ENCODE measurements around the gene LARGE1. TPM values are rescaled to one million over a fixed set of nuclear protein-coding genes. Genes with fewer than 3 reads are reported as not detected.

Gene LARGE1
- polyA plus RNA-seq, 3 donors from 2014 or later: 0.04 to 0.29 TPM; not detected in 1

GRCh38 chr22:33650244-33650643, 270.0 kb downstream of the LARGE1 start:
- Mint-ChIP-seq H3K9me3 (peaks cover 13 to 23% (median 17%) of the 10 kb centered on the region in 6 donors), H3K36me3 (peaks cover 3 to 8% (median 5%) of the 10 kb centered on the region in 3 donors), H3K27me3 (ENCODE audit: low read depth in 3 of 3) (peaks cover 1 to 5% (median 3%) of the 10 kb centered on the region in 3 donors), H3K4me3 (no peak overlapping the region), H3K4me1 (no peaks in the 10 kb centered on the region), H3K27ac (no peak overlapping the region)
- no peak for DNase-seq

DNA sequence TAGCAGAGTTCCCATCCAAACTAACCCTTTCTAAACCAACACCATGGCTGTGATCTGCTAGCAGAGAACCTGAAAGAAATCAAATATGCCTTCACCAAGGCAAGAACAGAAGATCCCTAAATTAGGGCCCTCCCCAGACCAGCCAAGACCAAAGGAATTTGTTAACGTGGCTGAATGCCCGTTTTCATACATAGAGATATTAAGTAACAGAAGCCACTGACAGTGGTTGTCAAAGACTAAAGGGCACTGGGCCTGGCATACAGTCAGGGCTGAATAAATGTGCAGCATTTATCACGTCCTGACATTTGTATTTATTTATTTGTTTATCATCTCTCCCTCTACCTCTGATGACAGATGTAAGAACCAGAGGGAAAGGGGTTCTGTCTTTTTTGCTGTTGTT, 271.8 kb downstream of the LARGE1 start:
- Mint-ChIP-seq H3K27ac (no peak overlapping the region), H3K4me3 (no peak overlapping the region), H3K36me3 (peaks cover 3 to 8% (median 5%) of the 10 kb centered on the region in 3 donors), H3K4me1 (no peaks in the 10 kb centered on the region), H3K9me3 (peaks cover 12 to 27% (median 21%) of the 10 kb centered on the region in 6 donors), H3K27me3 (ENCODE audit: low read depth in 3 of 3) (peaks cover 2% of the 10 kb centered on the region in 3 donors)
- no peak for DNase-seq

- peaks cover 11 to 43% (median 29%) of the 10 kb centered on the region in 6 donors for H3K9me3 Mint-ChIP-seq
- H3K27me3 Mint-ChIP-seq (ENCODE audit: low read depth in 3 of 3): peaks cover 0 to 3% (median 1%) of the 10 kb centered on the region in 3 donors
- no peak for DNase-seq
- H3K4me1 Mint-ChIP-seq: no peaks in the 10 kb centered on the region
- H3K36me3 Mint-ChIP-seq: peaks cover 0 to 4% (median 3%) of the 10 kb centered on the region in 3 donors
- H3K4me3 Mint-ChIP-seq: no peak overlapping the region
- no peak overlapping the region for H3K27ac Mint-ChIP-seq
Measured at GRCh38 chr22:33640900-33641299, 279.4 kb downstream of the LARGE1 start.

DNA sequence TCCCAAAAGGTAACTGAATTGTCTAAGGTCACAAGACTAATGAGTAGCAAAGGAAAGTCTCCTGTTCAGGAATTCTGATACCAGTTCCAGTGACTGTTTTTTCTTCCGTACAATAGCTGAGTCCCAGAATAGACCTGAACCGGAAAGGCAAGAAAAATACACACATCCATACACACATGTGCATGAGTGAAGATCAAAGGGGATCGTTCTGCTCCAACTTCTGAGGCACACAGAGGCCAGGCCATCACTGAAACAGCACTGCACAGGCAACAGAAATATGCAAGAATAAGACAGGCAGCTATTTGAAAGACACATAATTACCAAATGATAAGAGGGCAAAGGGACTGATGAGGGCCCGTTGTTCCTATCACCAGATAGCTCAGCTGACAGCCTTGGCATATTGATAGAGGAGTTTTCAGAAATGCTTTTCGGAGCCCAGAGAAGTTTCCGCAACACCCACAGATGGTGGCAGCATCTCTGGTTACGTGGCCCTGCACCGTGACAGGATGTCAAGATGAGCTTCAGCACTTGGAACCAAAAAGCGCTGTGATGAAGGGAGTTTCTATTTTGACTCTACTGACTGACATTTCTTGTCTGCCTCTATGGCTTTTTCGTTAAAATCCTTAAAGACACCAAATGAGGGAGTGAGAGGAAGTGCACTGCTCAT, 280.6 kb downstream of the LARGE1 start:
- Mint-ChIP-seq H3K4me3 (no peak overlapping the region), H3K27me3 (ENCODE audit: low read depth in 3 of 3) (peaks cover 0 to 3% (median 1%) of the 10 kb centered on the region in 3 donors), H3K36me3 (peaks cover 0 to 4% (median 3%) of the 10 kb centered on the region in 3 donors), H3K27ac (no peak overlapping the region), H3K9me3 (peaks cover 11 to 32% (median 23%) of the 10 kb centered on the region in 6 donors), H3K4me1 (no peaks in the 10 kb centered on the region)
- DNase-seq: no peak

GRCh38 chr22:33635766-33636165, 284.5 kb downstream of the LARGE1 start:
- H3K4me3 Mint-ChIP-seq: no peak overlapping the region
- peaks cover 3 to 7% (median 7%) of the 10 kb centered on the region in 3 donors for H3K36me3 Mint-ChIP-seq
- DNase-seq: no peak
- no peak overlapping the region for H3K27ac Mint-ChIP-seq
- peaks cover 0 to 3% (median 2%) of the 10 kb centered on the region in 3 donors for H3K27me3 Mint-ChIP-seq (ENCODE audit: low read depth in 3 of 3)
- H3K9me3 Mint-ChIP-seq: peaks cover 5 to 32% (median 19%) of the 10 kb centered on the region in 6 donors
- H3K4me1 Mint-ChIP-seq: no peaks in the 10 kb centered on the region

DNA sequence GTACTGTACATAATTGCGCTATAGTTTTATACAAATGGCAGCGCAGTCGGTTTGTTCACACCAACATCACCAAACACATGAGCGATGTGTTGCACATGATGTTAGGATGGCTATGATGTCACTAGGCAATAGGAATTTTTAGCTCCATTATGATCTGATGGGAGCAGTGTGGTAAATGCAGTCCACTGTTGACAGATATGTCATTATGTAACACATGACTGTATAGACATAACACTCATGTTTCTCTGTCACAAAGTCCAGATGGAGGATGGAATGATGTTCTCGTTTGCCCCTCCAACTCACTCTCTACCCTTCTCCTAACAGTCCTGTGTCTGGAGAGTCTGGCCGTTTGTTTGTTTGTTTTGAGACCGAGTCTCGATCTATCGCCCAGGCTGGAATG, 288.5 kb downstream of the LARGE1 start:
- Mint-ChIP-seq H3K36me3 (peaks cover 0 to 9% (median 7%) of the 10 kb centered on the region in 3 donors), H3K9me3 (peaks cover 5 to 25% (median 13%) of the 10 kb centered on the region in 6 donors), H3K4me1 (no peaks in the 10 kb centered on the region), H3K4me3 (no peak overlapping the region), H3K27me3 (ENCODE audit: low read depth in 3 of 3) (peaks cover 1 to 3% (median 2%) of the 10 kb centered on the region in 3 donors), H3K27ac (no peak overlapping the region)
- DNase-seq: no peak

DNA sequence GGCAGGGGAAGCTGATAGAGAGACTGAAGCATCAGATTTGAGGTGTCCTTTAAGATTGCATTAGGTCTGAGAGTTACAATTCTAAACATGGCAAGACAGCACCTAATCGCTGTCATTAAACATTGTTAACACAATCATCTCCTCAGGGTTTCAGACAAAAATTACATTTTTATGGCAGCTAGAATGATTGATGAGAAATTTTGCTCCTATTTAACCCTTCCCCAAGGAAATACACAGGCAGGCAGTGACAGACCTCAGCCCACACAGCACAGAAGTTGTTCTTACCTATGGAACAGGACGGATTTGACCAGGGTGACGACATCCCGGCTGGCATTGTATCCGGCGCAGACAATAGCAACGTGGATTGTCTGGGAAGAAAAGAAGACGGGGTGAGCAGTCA, 294.3 kb downstream of the LARGE1 start:
- H3K36me3 Mint-ChIP-seq: peaks cover 0 to 13% (median 0%) of the 10 kb centered on the region in 3 donors
- DNase-seq: no peak
- no peak overlapping the region for H3K27ac Mint-ChIP-seq
- H3K27me3 Mint-ChIP-seq (ENCODE audit: low read depth in 3 of 3): peaks cover 0 to 4% (median 1%) of the 10 kb centered on the region in 3 donors
- H3K4me3 Mint-ChIP-seq: no peak overlapping the region
- peaks cover 2 to 16% (median 6%) of the 10 kb centered on the region in 6 donors for H3K9me3 Mint-ChIP-seq
- no peaks in the 10 kb centered on the region for H3K4me1 Mint-ChIP-seq

DNA sequence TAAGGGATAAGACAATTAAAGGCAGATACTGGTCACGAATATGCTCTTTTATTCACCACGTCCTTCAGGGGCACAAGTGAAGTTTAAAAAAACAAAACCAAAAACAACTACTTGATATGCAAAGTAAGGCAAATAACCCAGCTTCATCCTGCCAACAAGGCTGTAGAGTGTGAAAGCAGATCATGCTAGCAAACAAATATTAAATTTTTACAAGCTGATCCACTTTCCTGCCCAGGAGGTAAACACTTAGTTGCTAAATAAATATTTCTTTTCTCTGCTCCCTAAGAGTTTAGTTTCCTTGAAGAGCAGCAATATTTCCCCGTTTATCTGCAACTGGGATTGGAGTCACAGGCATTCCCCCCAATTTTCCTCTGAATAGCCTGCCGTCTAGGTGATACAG, 300.2 kb downstream of the LARGE1 start:
- Mint-ChIP-seq H3K4me1 (no peaks in the 10 kb centered on the region), H3K36me3 (peaks cover 0 to 7% (median 0%) of the 10 kb centered on the region in 3 donors), H3K9me3 (peaks cover 0 to 6% (median under 1%) of the 10 kb centered on the region in 6 donors), H3K27me3 (ENCODE audit: low read depth in 3 of 3) (peaks cover 0 to 6% (median 2%) of the 10 kb centered on the region in 3 donors), H3K27ac (no peak overlapping the region), H3K4me3 (no peak overlapping the region)
- no peak for DNase-seq

DNA sequence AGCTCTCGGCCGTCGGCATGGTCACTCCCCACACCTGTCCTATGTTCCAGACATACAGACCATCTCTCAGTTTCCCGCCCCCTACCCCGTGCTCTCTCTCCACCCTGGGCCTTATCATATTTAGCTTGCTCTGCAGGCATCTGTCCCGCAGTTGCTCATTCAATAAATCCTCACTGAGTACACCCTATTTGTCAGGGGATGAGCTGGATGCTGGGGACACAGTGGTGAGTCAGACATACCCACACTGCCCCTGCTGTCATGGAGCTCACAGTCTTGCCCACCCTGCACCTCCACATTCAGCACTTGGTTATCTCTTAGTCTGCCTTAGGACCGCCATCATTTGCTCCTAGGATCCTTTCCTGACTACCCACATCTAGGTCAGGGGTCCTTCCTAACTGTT, 313.8 kb downstream of the LARGE1 start:
- Mint-ChIP-seq H3K4me1 (no peaks in the 10 kb centered on the region), H3K27me3 (ENCODE audit: low read depth in 3 of 3) (peaks cover 0 to 2% (median 0%) of the 10 kb centered on the region in 3 donors), H3K4me3 (no peak overlapping the region), H3K27ac (no peak overlapping the region), H3K9me3 (peaks cover 0 to 4% (median 1%) of the 10 kb centered on the region in 6 donors), H3K36me3 (peaks cover 0 to 3% (median 0%) of the 10 kb centered on the region in 3 donors)
- DNase-seq: no peak

GRCh38 chr22:33605666-33606065, 314.6 kb downstream of the LARGE1 start:
- no peak for DNase-seq
- Mint-ChIP-seq H3K36me3 (peaks cover 0 to 3% (median 0%) of the 10 kb centered on the region in 3 donors), H3K4me1 (no peaks in the 10 kb centered on the region), H3K4me3 (no peak overlapping the region), H3K27ac (no peak overlapping the region), H3K27me3 (ENCODE audit: low read depth in 3 of 3) (peaks cover 0 to 2% (median 2%) of the 10 kb centered on the region in 3 donors), H3K9me3 (peaks cover 0 to 5% (median 1%) of the 10 kb centered on the region in 6 donors)

DNA sequence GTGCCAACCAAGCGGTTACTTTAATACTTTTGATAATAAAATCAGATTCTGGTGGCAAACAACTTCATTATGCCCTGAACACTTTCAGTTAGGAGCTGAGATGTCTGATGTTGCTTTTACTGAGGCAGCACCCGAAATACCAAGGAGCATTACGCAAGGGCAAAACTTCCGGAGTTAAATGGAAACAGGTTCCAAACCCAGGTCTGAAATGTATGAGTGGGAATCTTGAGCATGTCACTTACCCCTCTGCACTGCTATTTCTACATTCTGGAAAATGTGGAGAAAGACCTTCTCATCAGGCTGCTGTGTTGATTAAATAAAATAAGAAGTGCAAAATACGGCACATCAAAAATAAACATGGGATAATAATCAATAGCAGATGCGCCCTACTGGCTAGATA, 315.1 kb downstream of the LARGE1 start:
- Mint-ChIP-seq H3K9me3 (peaks cover 0 to 3% (median 1%) of the 10 kb centered on the region in 6 donors), H3K27ac (no peak overlapping the region), H3K4me1 (no peaks in the 10 kb centered on the region), H3K4me3 (no peak overlapping the region), H3K27me3 (ENCODE audit: low read depth in 3 of 3) (peaks cover 0 to 2% (median 2%) of the 10 kb centered on the region in 3 donors), H3K36me3 (peaks cover 0 to 3% (median 0%) of the 10 kb centered on the region in 3 donors)
- no peak for DNase-seq

DNA sequence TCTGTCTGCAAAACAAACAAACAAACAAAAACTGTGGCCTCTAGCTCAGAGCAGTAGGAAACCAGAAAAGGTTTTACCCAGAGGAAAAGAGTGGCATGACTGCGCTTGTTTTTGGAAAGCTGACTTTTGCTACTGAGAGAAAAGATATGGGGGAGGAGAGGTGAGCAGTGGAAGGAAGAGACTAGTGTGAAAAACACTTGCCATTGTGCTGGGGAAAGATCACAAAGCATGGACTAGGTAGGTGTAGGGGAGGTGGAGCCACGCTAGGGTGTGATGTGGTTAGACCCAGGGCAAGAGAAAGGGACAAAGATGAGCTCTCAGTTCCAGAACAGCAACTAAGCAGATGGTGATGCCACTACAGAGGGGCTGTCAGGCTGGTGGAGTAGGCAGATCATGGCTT, 319.2 kb downstream of the LARGE1 start:
- H3K36me3 Mint-ChIP-seq: peaks cover 0 to 6% (median 2%) of the 10 kb centered on the region in 3 donors
- H3K27ac Mint-ChIP-seq: no peak overlapping the region
- no peak overlapping the region for H3K4me3 Mint-ChIP-seq
- H3K4me1 Mint-ChIP-seq: no peaks in the 10 kb centered on the region
- peaks cover 0 to 4% (median 1%) of the 10 kb centered on the region in 6 donors for H3K9me3 Mint-ChIP-seq
- H3K27me3 Mint-ChIP-seq (ENCODE audit: low read depth in 3 of 3): peaks cover 2% of the 10 kb centered on the region in 3 donors
- DNase-seq: no peak

DNA sequence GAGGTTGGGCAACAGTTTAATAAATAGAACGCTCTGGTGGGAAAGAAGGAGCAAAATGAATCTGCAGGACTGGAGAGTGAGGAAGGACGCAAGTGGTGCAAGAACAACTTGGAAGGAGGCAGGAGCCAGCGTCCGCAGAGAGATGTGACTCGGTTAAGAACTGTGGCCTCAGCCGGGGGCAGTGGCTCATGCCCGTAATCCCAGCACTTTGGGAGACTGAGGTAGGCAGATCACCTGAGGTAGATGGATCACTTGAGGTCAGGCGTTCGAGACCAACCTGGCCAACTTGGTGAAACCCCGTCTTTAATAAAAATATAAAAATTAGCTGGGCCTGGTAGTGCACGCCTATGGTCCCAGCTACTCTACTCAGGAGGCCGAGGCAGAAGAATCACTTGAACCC, 319.7 kb downstream of the LARGE1 start:
- no peaks in the 10 kb centered on the region for H3K4me1 Mint-ChIP-seq
- peaks cover 0 to 4% (median 1%) of the 10 kb centered on the region in 6 donors for H3K9me3 Mint-ChIP-seq
- no peak overlapping the region for H3K4me3 Mint-ChIP-seq
- H3K27me3 Mint-ChIP-seq (ENCODE audit: low read depth in 3 of 3): peaks cover under 1 to 2% (median 2%) of the 10 kb centered on the region in 3 donors
- no peak for DNase-seq
- peaks cover 0 to 6% (median 2%) of the 10 kb centered on the region in 3 donors for H3K36me3 Mint-ChIP-seq
- no peak overlapping the region for H3K27ac Mint-ChIP-seq

DNA sequence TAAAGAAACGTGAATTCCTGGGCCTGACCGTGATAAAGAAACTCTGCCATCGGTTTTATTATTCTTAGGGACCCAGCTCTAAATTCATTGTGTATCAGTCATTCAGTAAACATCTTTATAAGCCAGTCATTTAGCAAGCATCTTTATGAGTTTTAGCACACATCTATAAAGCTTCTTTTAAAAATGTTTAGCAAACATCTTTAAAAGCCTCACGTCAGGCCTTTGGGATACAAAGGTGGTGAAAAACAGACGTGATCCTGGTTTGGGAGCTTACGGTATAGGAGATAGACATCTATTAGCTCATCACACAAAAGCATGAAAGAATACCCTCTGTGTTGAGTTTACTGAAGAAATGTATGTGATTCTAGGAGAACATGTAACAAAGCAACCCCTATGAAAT, 320.2 kb downstream of the LARGE1 start:
- Mint-ChIP-seq H3K4me1 (no peaks in the 10 kb centered on the region), H3K9me3 (peaks cover 0 to 4% (median 1%) of the 10 kb centered on the region in 6 donors), H3K4me3 (no peak overlapping the region), H3K27me3 (ENCODE audit: low read depth in 3 of 3) (peaks cover 0 to 2% (median 2%) of the 10 kb centered on the region in 3 donors), H3K27ac (no peak overlapping the region), H3K36me3 (peaks cover 0 to 9% (median 2%) of the 10 kb centered on the region in 3 donors)
- no peak for DNase-seq

All from immature natural killer cell (primary cell).